GM12878 (cell line): ENCODE data around the gene UST. TPM values are rescaled to one million over a fixed set of nuclear protein-coding genes. Genes with fewer than 3 reads are reported as not detected.
A peak's percentile ranks its signal among the peaks of the same experiment; 100 is the strongest.

Experiments used
- ATAC-seq: fragments of 200-7000 bp; cut with Tn5 transposase; 3 replicates; pipeline ENCODE4 v1.9.1; 2020; ENCODE audit warnings: mild to moderate bottlenecking, moderate library complexity
- BruUV-seq: library from RNA; stranded (reverse); fragments of 400-500 nt; replicated peaks from 2 replicates; lab custom pipeline; 2021; lab: Mats Ljungman, UMichigan
- CTCF ChIA-PET: fragments of 300-600 bp; sonication (Branson Sonifier 250); formaldehyde crosslinking; extraction: SDS; loops from one replicate; lab custom pipeline; 2021; ENCODE audit warnings: inconsistent platforms; lab: Yijun Ruan, JAX
- POLR2A ChIA-PET: fragments of 350-600 bp; formaldehyde crosslinking; extraction: SDS; loops from one replicate; lab custom pipeline; 2021; ENCODE audit warnings: inconsistent platforms; lab: Charles Lee
- RAD21 ChIA-PET: fragments of 300-600 bp; sonication (Branson Sonifier 250); formaldehyde crosslinking; loops from one replicate; lab custom pipeline; 2023; ENCODE audit warnings: antibody characterized with exemption; ENCODE audit not compliant: unreplicated experiment; lab: Charles Lee
- SMC1A ChIA-PET: fragments of 300-600 bp; sonication (Branson Sonifier 250); formaldehyde crosslinking; loops from one replicate; lab custom pipeline; 2023; ENCODE audit not compliant: unreplicated experiment, uncharacterized antibody; lab: Charles Lee
- DNase-seq: peaks from one replicate; pipeline ENCODE4 v3.0.0-alpha.2; 2011; ENCODE audit warnings: low read depth, low spot score
- FAIRE-seq: peaks from 3 replicates; lab custom pipeline; 2011; peaks lifted over from hg19 to GRCh38; lab: Jason Lieb, UNC
- H2AFZ ChIP-seq: 2 replicates; pipeline ENCODE4 v1.6.0; 2011; ENCODE audit warnings: low read depth, low read length, control low read depth; ENCODE audit not compliant: control insufficient read depth
- H3K27ac ChIP-seq: 2 replicates; pipeline ENCODE4 v1.5.1; 2011; ENCODE audit warnings: control low read depth; ENCODE audit not compliant: control insufficient read depth, insufficient read depth
- H3K27me3 ChIP-seq, 2 experiments: replicated peaks in 1 of 2; 2 replicates each; pipeline versions ENCODE4 v1.6.0 to v1.6.1; 2011; ENCODE audit warnings: low read length in 1 of 2; ENCODE audit not compliant: control insufficient read depth in 2 of 2, insufficient read depth in 2 of 2
- H3K36me3 ChIP-seq, 2 experiments: 2 replicates each; pipeline ENCODE4 v1.5.1; 2011; ENCODE audit warnings: low read length in 1 of 2; ENCODE audit not compliant: control insufficient read depth in 2 of 2, insufficient read depth in 2 of 2
- H3K4me1 ChIP-seq: 2 replicates; pipeline ENCODE4 v1.6.1; 2011; ENCODE audit warnings: mild to moderate bottlenecking, low read length, moderate library complexity, mixed read lengths; ENCODE audit not compliant: control insufficient read depth, insufficient read depth
- H3K4me2 ChIP-seq: 2 replicates; pipeline ENCODE4 v1.6.0; 2011; ENCODE audit warnings: control low read depth; ENCODE audit not compliant: control insufficient read depth, insufficient read depth
- H3K4me3 ChIP-seq: fragments of 200-600 bp; sonication (generic); 2 replicates; pipeline ENCODE4 v1.5.1; 2016
- H3K79me2 ChIP-seq: 2 replicates; pipeline ENCODE4 v1.6.0; 2011; ENCODE audit warnings: low read length; ENCODE audit not compliant: control insufficient read depth, insufficient read depth
- H3K9ac ChIP-seq: 2 replicates; pipeline ENCODE4 v1.8.0; 2011; ENCODE audit warnings: low read length, control low read depth, mixed read lengths; ENCODE audit not compliant: control insufficient read depth, insufficient read depth
- H3K9me3 ChIP-seq: replicated peaks from 3 replicates; pipeline ENCODE4 v1.5.1; 2011; ENCODE audit warnings: mild to moderate bottlenecking, low read length; ENCODE audit not compliant: control insufficient read depth, insufficient read depth
- H4K20me1 ChIP-seq: 2 replicates; pipeline ENCODE4 v1.6.0; 2011; ENCODE audit not compliant: control insufficient read depth, insufficient read depth
- JUND ChIP-seq: IDR thresholded peaks from 2 replicates; pipeline ENCODE4 v1.6.1; 2012; ENCODE audit warnings: low read depth, mild to moderate bottlenecking, low read length, improper control_type of control experiment, moderate library complexity
- MYB ChIP-seq: fragments of 150-350 bp; IDR thresholded peaks from 2 replicates; pipeline ENCODE4 v1.6.1; 2014; ENCODE audit warnings: mild to moderate bottlenecking, low read depth, low read length, borderline replicate concordance
- NBN ChIP-seq: fragments of 450-650 bp; IDR thresholded peaks from 2 replicates; pipeline ENCODE4 v1.6.1; 2016
- POLR2AphosphoS5 ChIP-seq: IDR thresholded peaks from 2 replicates; pipeline ENCODE4 v1.6.1; 2011; ENCODE audit warnings: mild to moderate bottlenecking, low read length, inconsistent platforms
- SMAD5 ChIP-seq: IDR thresholded peaks from 2 replicates; pipeline ENCODE4 v1.6.1; 2016; ENCODE audit warnings: antibody characterized with exemption, low read depth
- ZBTB33 ChIP-seq: fragments of 450-650 bp; IDR thresholded peaks from 2 replicates; pipeline ENCODE4 v1.6.1; 2017; ENCODE audit warnings: mild to moderate bottlenecking
- ZNF384 ChIP-seq: IDR thresholded peaks from 2 replicates; pipeline ENCODE4 v1.6.1; 2012; ENCODE audit warnings: low read depth, mild to moderate bottlenecking, low read length, improper control_type of control experiment, borderline replicate concordance
- ZNF592 ChIP-seq: fragments of 450-650 bp; IDR thresholded peaks from 2 replicates; pipeline ENCODE4 v1.6.1; 2017; ENCODE audit warnings: mild to moderate bottlenecking, moderate library complexity
- WGBS: methylation state at CpG from one replicate; pipeline ENCODE4 v1.1.6; 2016; ENCODE audit warnings: low lambda C conversion rate; ENCODE audit not compliant: insufficient replicate concordance, insufficient coverage; ENCODE audit errors: missing lambda C conversion rate; 5-methylcytosine and 5-hydroxymethylcytosine counted together
- in situ Hi-C: fragments of 300-500 bp; cut with MboI; formaldehyde crosslinking; loops from 9 replicates; pipeline ENCODE4 v1.14.3; 2018; ENCODE audit warnings: mixed read lengths
- intact Hi-C: fragments of 100-400 bp; cut with micrococcal nuclease; formaldehyde crosslinking; loops from one replicate; pipeline ENCODE4 v1.14.2; 2022; ENCODE audit not compliant: unreplicated experiment
- polyA plus RNA-seq, 11 experiments: library from polyadenylated mRNA; depleted of rRNA in 4 of 11; unstranded in 6 of 11; stranded (reverse) in 5 of 11; fragments of >200 nt; fragmentation: Nextera tagmentation in 4 of 11; fragmentation: Illumina TruSeq in 1 of 11; extraction: Ambion mirVana in 4 of 11; extraction: Trizol in 1 of 11; gene quantifications; 1 replicate in 1 of 11; 2 replicates in 10 of 11; pipeline versions ENCODE4 v1.2.1 to v1.2.3, GENCODE V29; 2011 to 2016; ENCODE audit warnings: inconsistent platforms in 2 of 11, missing spikeins in 2 of 11, low read depth in 1 of 11
- total RNA-seq, 4 experiments: library from RNA; depleted of rRNA in 3 of 4; stranded (reverse); fragments of >200 nt in 3 of 4; fragmentation: Illumina TruSeq in 1 of 4; extraction: Trizol in 1 of 4; gene quantifications; 2 replicates each; pipeline versions ENCODE4 v1.2.1 to v1.2.3, GENCODE V29; 2013 to 2021

The UST gene
- total and polyA plus RNA-seq, 10 of the 15 experiments (the other 5 are each of a cell fraction or from before 2014, with no cell fraction given), result 0.74 to 43.3 (median 2.2) TPM

- TF ChIP-seq ZNF592 (peak; percentile 93), ZNF384 (peak; percentile 75; the same call in 1 of the 2 replicates), POLR2AphosphoS5 (peak; percentile 65; the same call in 1 of the 2 replicates), MYB (no peak), NBN (peak; percentile 99), SMAD5 (no peak)
Measured at GRCh38 chr6:149065658-149066556, 319.1 kb downstream of the UST start (continued).

GRCh38 chr6:149071997-149072396 is 325.2 kb downstream of the UST start:
- Histone ChIP-seq H3K4me2 (no peak overlapping the region), H3K36me3 (no peaks in the 10 kb centered on the region), H2AFZ (no peak overlapping the region), H3K27me3 (no peaks in the 10 kb centered on the region), H3K9me3 (peaks cover 6% of the 10 kb centered on the region; the same call in 2 of the 3 replicates), H3K27ac (no peak overlapping the region), H3K4me3 (no peak overlapping the region), H3K9ac (no peak overlapping the region), H3K79me2 (no peaks in the 10 kb centered on the region), H4K20me1 (no peaks in the 10 kb centered on the region), H3K4me1 (peaks cover 16% of the 10 kb centered on the region)
- POLR2A ChIA-PET, result no interaction called here
- CTCF ChIA-PET, result interaction anchor here (0.6 to 2.1 kb wide), 2 partner anchors 10 to 467 kb away, joined by 4 to 7 read pairs; no protein-coding TSS in a partner anchor
- TF ChIP-seq ZBTB33 (peak; percentile 54; the same call in 1 of the 2 replicates), JUND (no peak)
- RAD21 ChIA-PET, result no interaction called here
- FAIRE-seq (no peak), ATAC-seq (no peak), DNase-seq (no peak)
- SMC1A ChIA-PET, result no interaction called here
- WGBS, result 77% methylated on average over 4 of the region's 4 CpGs
- in situ Hi-C loops (no loop called here), intact Hi-C loops (no loop called here)
- no TSS peak for BruUV-seq
